Neural cell (in vitro differentiated cells): ENCODE measurements around the gene UNC79. TPM values are rescaled to one million over a fixed set of nuclear protein-coding genes. Genes with fewer than 3 reads are reported as not detected.

Experiments
- H2AFZ ChIP-seq: fragments of 200-600, 300-800 bp; sonication (generic), shearing (Covaris generic); 2 replicates; pipeline ENCODE4 v1.6.0; 2014; ENCODE audit warnings: low read depth, mild to moderate bottlenecking, antibody characterized with exemption, low read length, moderate library complexity
- H3F3A ChIP-seq: fragments of 200-600 bp; shearing (Covaris generic); 2 replicates; pipeline ENCODE4 v1.6.1; 2016; ENCODE audit warnings: mild to moderate bottlenecking, moderate library complexity, mixed read lengths, antibody characterized with exemption, low read length; ENCODE audit not compliant: insufficient read depth, poor library complexity, severe bottlenecking
- H3K27ac ChIP-seq: fragments of 200-600, 300-800 bp; sonication (generic), shearing (Covaris generic); 2 replicates; pipeline ENCODE4 v1.5.1; 2014; ENCODE audit warnings: mild to moderate bottlenecking, low read length, moderate library complexity
- H3K27me3 ChIP-seq: fragments of 300-800, 200-600 bp; sonication (generic), shearing (Covaris generic); 2 replicates; pipeline ENCODE4 v1.6.0; 2014; ENCODE audit warnings: mild to moderate bottlenecking, low read depth, low read length, moderate library complexity; ENCODE audit not compliant: insufficient read depth
- H3K36me3 ChIP-seq: fragments of 300-800, 200-600 bp; sonication (generic), shearing (Covaris generic); 2 replicates; pipeline ENCODE4 v1.5.1; 2014; ENCODE audit warnings: mild to moderate bottlenecking, antibody characterized with exemption, low read length, moderate library complexity; ENCODE audit not compliant: insufficient read depth
- H3K4me2 ChIP-seq: fragments of 300-800, 200-600 bp; sonication (generic), shearing (Covaris generic); 2 replicates; pipeline ENCODE4 v1.6.0; 2014; ENCODE audit warnings: mild to moderate bottlenecking, low read length
- H3K4me3 ChIP-seq: fragments of 300-800, 200-600 bp; sonication (generic), shearing (Covaris generic); 2 replicates; pipeline ENCODE4 v1.5.1; 2014; ENCODE audit warnings: mild to moderate bottlenecking, low read length, moderate library complexity
- H3K79me2 ChIP-seq: fragments of 200-600 bp; shearing (Covaris generic); replicated peaks from 2 replicates; pipeline ENCODE4 v1.6.0; 2014; ENCODE audit warnings: mild to moderate bottlenecking, low read length, moderate library complexity; ENCODE audit not compliant: insufficient read depth
- H3K9ac ChIP-seq: fragments of 300-800, 200-600 bp; sonication (generic), shearing (Covaris generic); 2 replicates; pipeline ENCODE4 v1.6.1; 2016; ENCODE audit warnings: mild to moderate bottlenecking, low read length, mixed read lengths
- H3K9me2 ChIP-seq: fragments of 200-600 bp; shearing (Covaris generic); 2 replicates; pipeline ENCODE4 v1.6.1; 2016; ENCODE audit warnings: mild to moderate bottlenecking, low read length, mixed read lengths; ENCODE audit not compliant: insufficient read depth
- H3K9me3 ChIP-seq: fragments of 200-600, 300-800 bp; sonication (generic), shearing (Covaris generic); 2 replicates; pipeline ENCODE4 v1.6.1; 2016; ENCODE audit warnings: mild to moderate bottlenecking, mixed run types, low read length, moderate library complexity, mixed read lengths
- H4K20me1 ChIP-seq: fragments of 200-600 bp; shearing (Covaris generic); 2 replicates; pipeline ENCODE4 v1.6.1; 2016; ENCODE audit warnings: mild to moderate bottlenecking, mixed run types; ENCODE audit not compliant: insufficient read depth
- EP300 ChIP-seq: fragments of 450-650 bp; conservative IDR thresholded peaks from 2 replicates; pipeline ENCODE4 v1.6.1; 2014; ENCODE audit warnings: antibody characterized with exemption, mild to moderate bottlenecking, moderate library complexity; ENCODE audit not compliant: poor library complexity, severe bottlenecking
- EZH2 ChIP-seq: fragments of 200-600, 300-800 bp; shearing (Covaris generic), sonication (generic); IDR thresholded peaks from 2 replicates; pipeline ENCODE4 v1.6.1; 2014; ENCODE audit warnings: antibody characterized with exemption, low read length, borderline replicate concordance, mild to moderate bottlenecking; ENCODE audit not compliant: insufficient read depth, poor library complexity, severe bottlenecking
- MXI1 ChIP-seq: fragments of 450-650 bp; conservative IDR thresholded peaks from 2 replicates; pipeline ENCODE4 v1.6.1; 2014; ENCODE audit warnings: antibody characterized with exemption, mild to moderate bottlenecking; ENCODE audit not compliant: poor library complexity, severe bottlenecking
- POLR2AphosphoS5 ChIP-seq: IDR thresholded peaks from 2 replicates; pipeline ENCODE4 v1.6.1; 2012
- RAD21 ChIP-seq: fragments of 450-650 bp; conservative IDR thresholded peaks from 2 replicates; pipeline ENCODE4 v1.6.1; 2014; ENCODE audit warnings: antibody characterized with exemption, mild to moderate bottlenecking, moderate library complexity
- SMC3 ChIP-seq: fragments of 450-650 bp; conservative IDR thresholded peaks from 2 replicates; pipeline ENCODE4 v1.6.1; 2014; ENCODE audit warnings: antibody characterized with exemption, mild to moderate bottlenecking, moderate library complexity; ENCODE audit not compliant: poor library complexity
- TAF1 ChIP-seq: IDR thresholded peaks from 2 replicates; pipeline ENCODE4 v1.6.1; 2012; ENCODE audit warnings: low read depth
- polyA plus RNA-seq: library from polyadenylated mRNA; depleted of rRNA; stranded (reverse); fragments of >200 nt; gene quantifications from 2 replicates; pipeline ENCODE4 v1.2.3, GENCODE V29; 2014
- TF ChIP-seq, protein P1 (sequence below): IDR thresholded peaks from 2 replicates; pipeline ENCODE4 v1.6.1; 2012; ENCODE audit warnings: borderline replicate concordance

UNC79 gene
- polyA plus RNA-seq, 1 donor from 2014 or later: 22.6 TPM

DNA sequence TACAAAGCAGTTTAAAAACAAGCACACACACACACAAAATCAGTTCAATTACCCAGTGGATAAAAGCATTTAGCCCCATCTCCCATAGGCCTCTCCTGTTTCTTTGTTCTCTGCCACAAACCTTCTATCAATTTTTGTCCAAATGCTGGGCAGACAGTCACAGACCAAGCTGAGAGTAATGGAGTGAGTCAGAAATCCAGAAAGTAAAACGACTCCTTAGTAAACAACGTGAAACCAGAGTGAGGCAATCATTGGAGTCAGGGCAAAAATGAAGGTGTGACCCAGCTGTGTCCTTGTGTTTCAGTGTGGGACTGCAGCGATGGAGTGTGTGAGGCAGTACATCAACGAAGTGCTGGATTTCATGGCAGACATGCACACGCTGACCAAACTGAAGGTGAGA, 255.5 kb downstream of the UNC79 start:
- no peaks in the 10 kb centered on the region for H3K9me2 ChIP-seq
- TF ChIP-seq TAF1: no peak
- no peak for TF ChIP-seq EZH2
- TF ChIP-seq, protein P1, sequence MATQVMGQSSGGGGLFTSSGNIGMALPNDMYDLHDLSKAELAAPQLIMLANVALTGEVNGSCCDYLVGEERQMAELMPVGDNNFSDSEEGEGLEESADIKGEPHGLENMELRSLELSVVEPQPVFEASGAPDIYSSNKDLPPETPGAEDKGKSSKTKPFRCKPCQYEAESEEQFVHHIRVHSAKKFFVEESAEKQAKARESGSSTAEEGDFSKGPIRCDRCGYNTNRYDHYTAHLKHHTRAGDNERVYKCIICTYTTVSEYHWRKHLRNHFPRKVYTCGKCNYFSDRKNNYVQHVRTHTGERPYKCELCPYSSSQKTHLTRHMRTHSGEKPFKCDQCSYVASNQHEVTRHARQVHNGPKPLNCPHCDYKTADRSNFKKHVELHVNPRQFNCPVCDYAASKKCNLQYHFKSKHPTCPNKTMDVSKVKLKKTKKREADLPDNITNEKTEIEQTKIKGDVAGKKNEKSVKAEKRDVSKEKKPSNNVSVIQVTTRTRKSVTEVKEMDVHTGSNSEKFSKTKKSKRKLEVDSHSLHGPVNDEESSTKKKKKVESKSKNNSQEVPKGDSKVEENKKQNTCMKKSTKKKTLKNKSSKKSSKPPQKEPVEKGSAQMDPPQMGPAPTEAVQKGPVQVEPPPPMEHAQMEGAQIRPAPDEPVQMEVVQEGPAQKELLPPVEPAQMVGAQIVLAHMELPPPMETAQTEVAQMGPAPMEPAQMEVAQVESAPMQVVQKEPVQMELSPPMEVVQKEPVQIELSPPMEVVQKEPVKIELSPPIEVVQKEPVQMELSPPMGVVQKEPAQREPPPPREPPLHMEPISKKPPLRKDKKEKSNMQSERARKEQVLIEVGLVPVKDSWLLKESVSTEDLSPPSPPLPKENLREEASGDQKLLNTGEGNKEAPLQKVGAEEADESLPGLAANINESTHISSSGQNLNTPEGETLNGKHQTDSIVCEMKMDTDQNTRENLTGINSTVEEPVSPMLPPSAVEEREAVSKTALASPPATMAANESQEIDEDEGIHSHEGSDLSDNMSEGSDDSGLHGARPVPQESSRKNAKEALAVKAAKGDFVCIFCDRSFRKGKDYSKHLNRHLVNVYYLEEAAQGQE: no peak
- TF ChIP-seq POLR2AphosphoS5: no peak
- no peak for TF ChIP-seq EP300
- H3K9ac ChIP-seq: no peak overlapping the region
- H3K4me3 ChIP-seq: no peak overlapping the region
- no peaks in the 10 kb centered on the region for H3K9me3 ChIP-seq
- H3K36me3 ChIP-seq: peaks cover 16% of the 10 kb centered on the region
- H3K27me3 ChIP-seq: no peaks in the 10 kb centered on the region
- H3K79me2 ChIP-seq: no peaks in the 10 kb centered on the region
- H2AFZ ChIP-seq: no peak overlapping the region
- H3K27ac ChIP-seq: no peak overlapping the region
- H3F3A ChIP-seq: no peaks in the 10 kb centered on the region
- H4K20me1 ChIP-seq: no peaks in the 10 kb centered on the region
- H3K4me2 ChIP-seq: no peak overlapping the region

DNA sequence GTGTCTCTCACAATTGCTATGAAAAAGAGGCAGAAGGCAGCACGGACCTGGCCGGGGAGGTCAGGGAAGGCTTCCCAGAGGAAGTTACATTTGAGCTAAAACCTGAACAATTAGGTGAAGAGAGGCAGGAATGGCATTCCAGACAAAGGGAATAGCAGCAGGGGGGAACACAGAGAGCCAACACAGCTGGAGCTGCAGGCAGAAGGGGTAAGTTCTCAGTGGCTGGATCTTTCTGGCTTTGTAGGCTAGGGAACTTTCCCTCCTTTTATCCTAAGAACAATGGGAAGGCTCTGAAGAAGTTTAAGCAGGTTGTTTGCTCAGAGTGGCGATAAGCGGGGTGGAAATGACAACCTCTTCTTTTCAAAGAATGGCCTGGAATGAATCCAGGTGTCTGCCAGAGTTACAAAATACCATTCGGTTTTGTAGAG, 257.5 kb downstream of the UNC79 start:
- H3K4me3 ChIP-seq: no peak overlapping the region

DNA sequence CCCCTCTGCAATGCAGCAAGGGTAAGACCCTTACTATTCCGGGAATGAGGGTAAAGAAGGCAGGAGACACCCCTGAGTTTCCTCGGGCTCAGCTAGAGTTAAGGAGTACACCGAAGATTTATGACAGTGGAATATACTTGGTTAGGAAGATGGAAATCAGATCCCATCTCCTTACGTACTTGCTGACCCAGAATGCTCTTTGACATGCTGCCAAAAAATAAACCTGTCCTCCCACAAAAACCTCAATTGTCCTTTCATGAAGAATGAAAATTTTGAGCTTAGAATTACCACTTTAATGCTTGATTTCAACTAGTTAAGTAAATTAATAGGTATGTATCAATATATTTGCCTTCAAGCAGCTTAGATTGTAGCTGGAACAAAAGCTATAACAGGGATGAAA, 258.1 kb downstream of the UNC79 start:
- Histone ChIP-seq H2AFZ (no peak overlapping the region), H3K4me2 (no peak overlapping the region), H3K79me2 (no peaks in the 10 kb centered on the region), H3K27me3 (no peaks in the 10 kb centered on the region), H4K20me1 (no peaks in the 10 kb centered on the region), H3K36me3 (peaks cover 14% of the 10 kb centered on the region), H3K9me2 (no peaks in the 10 kb centered on the region), H3F3A (no peaks in the 10 kb centered on the region), H3K27ac (no peak overlapping the region), H3K9me3 (no peaks in the 10 kb centered on the region), H3K9ac (no peak overlapping the region), H3K4me3 (no peak overlapping the region)
- TF ChIP-seq POLR2AphosphoS5: no peak
- TF ChIP-seq EP300: no peak
- TF ChIP-seq, protein P1: no peak
- TF ChIP-seq RAD21: no peak

More for the DNA sequence above, 257.5 kb downstream of the UNC79 start:
- Histone ChIP-seq H3K27ac (no peak overlapping the region), H3K4me2 (no peak overlapping the region), H3F3A (no peaks in the 10 kb centered on the region), H2AFZ (no peak overlapping the region), H3K79me2 (no peaks in the 10 kb centered on the region), H3K9ac (no peak overlapping the region), H4K20me1 (no peaks in the 10 kb centered on the region), H3K9me3 (no peaks in the 10 kb centered on the region), H3K27me3 (no peaks in the 10 kb centered on the region), H3K36me3 (peaks cover 16% of the 10 kb centered on the region), H3K9me2 (no peaks in the 10 kb centered on the region)
- TF ChIP-seq EZH2 (no peak), SMC3 (no peak), TAF1 (no peak), MXI1 (no peak), EP300 (no peak)
